Glomerular visceral epithelial cell (primary cell): Measurements from ENCODE around the gene WDR17.

Experiments
- DNase-seq: peaks from one replicate; pipeline ENCODE4 v3.0.0-alpha.2; 2016; ENCODE audit errors: extremely low spot score

Gene WDR17

GRCh38 chr4:176090115-176090514 is 24.5 kb downstream of the WDR17 start:
- no peak for DNase-seq

GRCh38 chr4:176099314-176099713 is 33.7 kb downstream of the WDR17 start:
- DNase-seq: no peak

GRCh38 chr4:176102414-176103063 is 36.9 kb downstream of the WDR17 start:
- DNase-seq: no peak

GRCh38 chr4:176107695-176108094 is 42.1 kb downstream of the WDR17 start:
- no peak for DNase-seq

- DNase-seq: peak; percentile 4
Observed at GRCh38 chr4:176123710-176124407, 58.2 kb downstream of the WDR17 start.

GRCh38 chr4:176125063-176125462 is 59.4 kb downstream of the WDR17 start:
- no peak for DNase-seq

GRCh38 chr4:176134670-176135069 is 69.0 kb downstream of the WDR17 start:
- DNase-seq: no peak

- DNase-seq: peak; percentile 9
Observed at GRCh38 chr4:176137631-176138030, 72.0 kb downstream of the WDR17 start.

- DNase-seq: no peak
Observed at GRCh38 chr4:176139518-176139917, 73.9 kb downstream of the WDR17 start.

GRCh38 chr4:176142253-176142652 is 76.6 kb downstream of the WDR17 start:
- DNase-seq: no peak

GRCh38 chr4:176149680-176150355 is 84.2 kb downstream of the WDR17 start:
- DNase-seq: no peak

- DNase-seq: peak; percentile 33
Observed at GRCh38 chr4:176150356-176150682, 84.7 kb downstream of the WDR17 start.

GRCh38 chr4:176150704-176151103 is 85.1 kb downstream of the WDR17 start:
- no peak for DNase-seq

GRCh38 chr4:176153124-176153523 is 87.5 kb downstream of the WDR17 start:
- DNase-seq: no peak

GRCh38 chr4:176156656-176157055 is 91.0 kb downstream of the WDR17 start:
- DNase-seq: peak; percentile 8

- DNase-seq: no peak
Observed at GRCh38 chr4:176163041-176163440, 97.4 kb downstream of the WDR17 start.

- DNase-seq: no peak
Observed at GRCh38 chr4:176185051-176185450, 119.4 kb downstream of the WDR17 start.

GRCh38 chr4:176186067-176186466 is 120.4 kb downstream of the WDR17 start:
- DNase-seq: no peak

GRCh38 chr4:176186671-176187395 is 121.2 kb downstream of the WDR17 start:
- no peak for DNase-seq

GRCh38 chr4:176187624-176188023 is 122.0 kb downstream of the WDR17 start:
- peak; percentile 11 for DNase-seq

- DNase-seq: no peak
Observed at GRCh38 chr4:176188654-176189053, 123.0 kb downstream of the WDR17 start.
